Astrocyte (in vitro differentiated cells and primary cell): ENCODE measurements around the gene CFC1.
"Not testable (repeated sequence)": the region's sequence is repeated elsewhere in the genome, so short reads cannot be mapped to it uniquely, and the experiment has no call there.

Source experiments
- CTCF ChIP-seq: IDR thresholded peaks from 2 replicates; pipeline ENCODE4 v1.5.1; 2011; ENCODE audit warnings: low read depth, mild to moderate bottlenecking, inconsistent platforms, low read length, moderate library complexity; ENCODE audit not compliant: insufficient read depth
- EZH2 ChIP-seq: IDR thresholded peaks from 2 replicates; pipeline ENCODE4 v1.6.1; 2012; ENCODE audit warnings: mild to moderate bottlenecking, low read length, inconsistent platforms; ENCODE audit not compliant: insufficient read depth

DNA sequence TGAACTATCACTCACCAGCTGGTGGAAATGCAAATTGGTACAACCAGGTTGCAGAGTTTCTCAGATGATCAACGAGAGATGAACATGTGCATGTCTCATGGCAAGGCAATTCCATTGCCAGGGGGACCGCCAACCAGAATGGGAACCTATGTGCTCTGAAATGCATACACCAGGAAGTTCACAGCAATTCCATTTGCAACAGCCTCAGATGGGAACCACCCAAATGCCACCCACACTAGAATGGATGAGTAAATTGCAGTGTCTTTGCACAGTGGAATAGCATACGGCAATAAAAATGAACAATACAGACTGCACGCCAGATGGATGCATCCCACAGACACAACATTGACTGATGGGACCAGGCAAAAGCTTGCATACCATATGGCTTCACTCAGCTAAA is 56.6 kb downstream of the CFC1 start:
- TF ChIP-seq CTCF, EZH2: not testable (repeated sequence)
